ENCODE results near the gene CDCA4.

Gene CDCA4

GRCh38 chr14:105021656-105022275 is 883 bp upstream of the CDCA4 start:
- no peak for ATAC-seq (ENCODE audit: low read depth)
- peaks cover 23% of the 10 kb centered on the region for H3K4me1 Mint-ChIP-seq
- H3K27ac Mint-ChIP-seq = peak overlapping the region; percentile 65
- DNase-seq (ENCODE audit: low spot score in 2 of 2) = no peak
- peaks cover under 1% of the 10 kb centered on the region for H3K36me3 Mint-ChIP-seq
- peak overlapping the region; percentile 86 for H3K4me3 Mint-ChIP-seq
- no peaks in the 10 kb centered on the region for H3K9me3 Mint-ChIP-seq
- peaks cover under 1% of the 10 kb centered on the region for H3K27me3 Mint-ChIP-seq

DNA sequence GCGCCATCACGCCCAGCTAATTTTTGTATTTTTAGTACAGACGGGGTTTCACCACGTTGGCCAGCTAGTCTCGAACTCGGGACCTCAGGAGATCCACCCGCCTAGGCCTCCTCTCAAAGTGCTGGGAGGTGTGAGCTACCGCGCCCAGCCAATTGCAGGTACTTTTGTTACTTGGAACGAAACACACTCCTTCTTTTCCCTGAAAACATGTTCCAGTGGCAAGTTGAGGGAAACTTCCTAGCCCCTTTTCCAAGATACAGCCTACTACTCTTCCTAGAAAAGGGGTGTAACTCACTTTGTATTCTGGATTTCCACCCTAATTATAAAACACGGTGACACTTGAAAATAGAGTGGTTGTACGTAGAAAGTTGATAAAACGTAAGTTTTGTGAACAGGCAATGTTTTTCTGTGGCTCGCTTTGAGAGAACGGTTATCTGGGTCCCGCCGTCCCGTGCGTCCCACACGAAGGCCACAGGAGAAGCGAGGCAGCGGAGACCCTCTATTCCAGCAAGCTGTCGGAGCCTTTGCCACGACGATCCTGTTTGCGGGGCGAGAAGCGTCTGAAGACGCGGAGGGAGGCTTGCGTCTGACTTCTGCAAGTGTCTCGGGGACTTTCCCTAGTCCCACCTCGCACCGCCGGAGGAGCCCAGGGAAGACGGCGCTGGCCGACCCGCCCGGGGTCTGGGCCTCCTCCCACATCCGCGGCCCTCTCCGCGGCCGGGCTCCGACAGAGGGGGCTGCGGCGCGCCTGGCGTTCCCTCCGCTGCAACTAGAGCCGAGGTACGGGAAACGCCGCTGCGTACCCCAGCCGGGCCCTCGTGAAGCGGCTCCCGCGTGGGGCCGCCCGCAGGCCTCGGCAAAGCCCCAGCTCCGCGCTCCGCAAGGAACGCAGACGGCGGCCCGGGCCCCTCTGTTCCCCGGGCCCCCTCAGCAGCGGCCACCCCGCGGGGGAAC is 745 bp downstream of the CDCA4 start:
- peak overlapping the region; percentile 88 for H3K4me3 Mint-ChIP-seq
- H3K27me3 Mint-ChIP-seq = no peaks in the 10 kb centered on the region
- peaks cover 5% of the 10 kb centered on the region for H3K36me3 Mint-ChIP-seq
- H3K4me1 Mint-ChIP-seq = peaks cover 28% of the 10 kb centered on the region
- H3K27ac Mint-ChIP-seq = peak overlapping the region; percentile 80
- H3K9me3 Mint-ChIP-seq = no peaks in the 10 kb centered on the region
- DNase-seq (ENCODE audit: low spot score in 2 of 2) (peak; percentile 54 to 60), ATAC-seq (ENCODE audit: low read depth) (peak; percentile 26)

DNA sequence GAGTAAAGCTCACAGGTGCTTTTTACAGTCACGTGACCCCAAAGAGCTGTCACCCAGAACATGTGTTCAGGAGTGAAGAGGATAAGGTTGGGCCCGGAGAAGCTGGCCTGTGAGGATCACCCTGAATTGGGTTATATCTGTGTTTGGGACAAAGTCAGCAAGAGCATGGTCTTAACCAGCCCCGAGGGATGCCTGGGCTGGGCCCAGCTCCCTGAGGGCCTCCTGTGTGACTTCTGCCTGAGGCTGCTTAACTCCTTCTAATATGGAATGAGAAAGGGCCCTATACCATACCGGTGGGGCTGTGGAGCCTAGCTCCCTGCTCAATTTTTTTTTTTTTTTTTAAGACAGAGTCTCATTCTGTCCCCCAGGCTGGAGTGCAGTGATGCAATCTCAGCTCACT is 2.5 kb downstream of the CDCA4 start:
- DNase-seq (ENCODE audit: low spot score in 2 of 2) = no peak
- H3K27me3 Mint-ChIP-seq = no peaks in the 10 kb centered on the region
- no peak for ATAC-seq (ENCODE audit: low read depth)
- H3K9me3 Mint-ChIP-seq = no peaks in the 10 kb centered on the region
- H3K36me3 Mint-ChIP-seq = peaks cover 5% of the 10 kb centered on the region
- peak overlapping the region; percentile 88 for H3K4me3 Mint-ChIP-seq
- H3K27ac Mint-ChIP-seq = no peak overlapping the region
- H3K4me1 Mint-ChIP-seq = peaks cover 39% of the 10 kb centered on the region

- H3K27me3 Mint-ChIP-seq = no peaks in the 10 kb centered on the region
- H3K36me3 Mint-ChIP-seq = peaks cover 5% of the 10 kb centered on the region
- H3K4me1 Mint-ChIP-seq = peaks cover 46% of the 10 kb centered on the region
- no peaks in the 10 kb centered on the region for H3K9me3 Mint-ChIP-seq
- no peak for ATAC-seq (ENCODE audit: low read depth)
- H3K4me3 Mint-ChIP-seq = peak overlapping the region; percentile 27
- peak overlapping the region; percentile 80 for H3K27ac Mint-ChIP-seq
- DNase-seq (ENCODE audit: low spot score in 2 of 2) = no peak
Measured at GRCh38 chr14:105015905-105016304, 5.0 kb downstream of the CDCA4 start.

GRCh38 chr14:105015242-105015641 is 5.6 kb downstream of the CDCA4 start:
- H3K9me3 Mint-ChIP-seq = no peaks in the 10 kb centered on the region
- DNase-seq (ENCODE audit: low spot score in 2 of 2) = no peak
- H3K27ac Mint-ChIP-seq = no peak overlapping the region
- peaks cover 46% of the 10 kb centered on the region for H3K4me1 Mint-ChIP-seq
- no peak for ATAC-seq (ENCODE audit: low read depth)
- peaks cover 5% of the 10 kb centered on the region for H3K36me3 Mint-ChIP-seq
- H3K27me3 Mint-ChIP-seq = no peaks in the 10 kb centered on the region
- no peak overlapping the region for H3K4me3 Mint-ChIP-seq

DNA sequence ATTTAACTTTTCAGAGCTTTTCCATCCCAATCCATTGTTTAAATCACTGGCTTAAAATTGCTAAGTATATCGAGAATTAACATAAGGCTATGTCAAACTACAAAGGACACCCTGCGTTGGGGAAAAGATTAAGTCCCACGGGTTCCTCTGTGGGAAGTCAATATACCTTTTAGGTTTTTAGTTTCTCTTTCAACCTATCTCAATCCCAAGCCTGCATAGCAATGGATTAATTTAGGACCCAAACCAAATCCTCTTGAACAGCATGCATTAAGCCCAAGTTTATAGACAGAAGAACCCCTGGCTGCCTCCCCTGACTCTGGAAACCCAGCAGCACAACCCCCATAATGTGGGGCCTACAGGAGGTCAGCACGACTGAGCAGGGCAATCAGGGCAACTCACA is 6.3 kb downstream of the CDCA4 start:
- H3K27ac Mint-ChIP-seq = peak overlapping the region; percentile 74
- ATAC-seq (ENCODE audit: low read depth) = no peak
- DNase-seq (ENCODE audit: low spot score in 2 of 2) = no peak
- H3K9me3 Mint-ChIP-seq = no peaks in the 10 kb centered on the region
- no peak overlapping the region for H3K4me3 Mint-ChIP-seq
- peaks cover 46% of the 10 kb centered on the region for H3K4me1 Mint-ChIP-seq
- no peaks in the 10 kb centered on the region for H3K27me3 Mint-ChIP-seq
- peaks cover 5% of the 10 kb centered on the region for H3K36me3 Mint-ChIP-seq

DNA sequence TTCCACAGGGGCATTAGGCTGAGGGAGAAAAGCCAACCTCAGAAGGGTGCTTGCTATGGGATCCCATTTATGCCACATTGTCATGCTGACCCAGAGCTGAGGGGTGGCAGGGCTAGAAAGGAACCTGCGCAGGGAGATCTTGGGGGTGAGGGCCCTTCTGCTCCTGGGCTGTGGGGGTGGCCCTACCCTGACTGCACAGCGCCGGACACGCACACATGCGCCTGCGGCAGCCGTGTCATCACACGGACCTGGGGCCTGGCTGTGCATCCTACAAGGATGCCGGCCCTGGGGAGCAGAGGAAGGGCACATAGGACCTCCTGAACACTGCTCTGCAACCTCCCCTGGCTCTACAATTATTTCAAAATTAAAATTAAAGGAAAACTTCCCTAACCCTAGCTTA is 6.9 kb downstream of the CDCA4 start:
- peaks cover 5% of the 10 kb centered on the region for H3K36me3 Mint-ChIP-seq
- H3K4me1 Mint-ChIP-seq = peaks cover 45% of the 10 kb centered on the region
- no peak overlapping the region for H3K27ac Mint-ChIP-seq
- H3K4me3 Mint-ChIP-seq = no peak overlapping the region
- ATAC-seq (ENCODE audit: low read depth) = no peak
- DNase-seq (ENCODE audit: low spot score in 2 of 2) = no peak
- no peaks in the 10 kb centered on the region for H3K27me3 Mint-ChIP-seq
- no peaks in the 10 kb centered on the region for H3K9me3 Mint-ChIP-seq

DNA sequence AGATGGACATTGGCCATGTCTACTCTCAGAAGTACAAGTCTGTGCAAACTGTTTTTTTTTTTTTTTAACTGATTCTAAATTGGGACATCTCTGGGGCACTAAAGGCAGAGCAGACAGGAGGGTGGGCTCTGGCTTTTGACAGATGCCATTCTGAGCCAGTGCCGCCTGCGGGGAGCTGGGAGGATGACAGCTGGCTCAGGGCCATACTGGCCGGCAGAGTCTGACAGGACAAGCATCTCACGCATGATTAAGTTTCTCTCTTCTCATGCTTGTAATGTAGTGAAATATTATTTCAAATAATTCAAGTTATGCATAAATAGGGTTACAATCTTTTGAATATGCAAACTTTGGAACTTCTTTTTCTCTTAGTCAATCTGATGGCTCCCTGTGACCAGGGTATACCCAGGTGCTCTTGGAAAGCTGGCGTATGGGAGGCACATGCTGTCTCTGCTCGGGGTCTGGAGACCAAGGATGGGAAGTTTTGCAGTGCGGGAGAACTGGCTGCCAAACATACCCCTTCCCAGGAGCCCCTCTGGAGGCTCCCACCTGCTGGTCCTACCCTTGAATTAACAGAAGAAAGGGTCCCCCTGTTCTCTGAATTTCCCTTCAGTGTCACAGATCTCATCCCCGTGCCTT is 7.6 kb downstream of the CDCA4 start:
- Mint-ChIP-seq H3K27ac (no peak overlapping the region), H3K4me1 (peaks cover 43% of the 10 kb centered on the region), H3K27me3 (no peaks in the 10 kb centered on the region), H3K9me3 (no peaks in the 10 kb centered on the region), H3K4me3 (no peak overlapping the region), H3K36me3 (peaks cover 5% of the 10 kb centered on the region)
- ATAC-seq (ENCODE audit: low read depth) (peak; percentile 41), DNase-seq (ENCODE audit: low spot score in 2 of 2) (no peak)

- peaks cover 5% of the 10 kb centered on the region for H3K36me3 Mint-ChIP-seq
- H3K9me3 Mint-ChIP-seq = no peaks in the 10 kb centered on the region
- H3K4me3 Mint-ChIP-seq = no peak overlapping the region
- no peak overlapping the region for H3K27ac Mint-ChIP-seq
- no peaks in the 10 kb centered on the region for H3K27me3 Mint-ChIP-seq
- peak in 1 of 2 donors; percentile 21 for DNase-seq (ENCODE audit: low spot score in 2 of 2)
- peaks cover 40% of the 10 kb centered on the region for H3K4me1 Mint-ChIP-seq
- peak; percentile 70 for ATAC-seq (ENCODE audit: low read depth)
Measured at GRCh38 chr14:105012171-105012985, 8.5 kb downstream of the CDCA4 start.

DNA sequence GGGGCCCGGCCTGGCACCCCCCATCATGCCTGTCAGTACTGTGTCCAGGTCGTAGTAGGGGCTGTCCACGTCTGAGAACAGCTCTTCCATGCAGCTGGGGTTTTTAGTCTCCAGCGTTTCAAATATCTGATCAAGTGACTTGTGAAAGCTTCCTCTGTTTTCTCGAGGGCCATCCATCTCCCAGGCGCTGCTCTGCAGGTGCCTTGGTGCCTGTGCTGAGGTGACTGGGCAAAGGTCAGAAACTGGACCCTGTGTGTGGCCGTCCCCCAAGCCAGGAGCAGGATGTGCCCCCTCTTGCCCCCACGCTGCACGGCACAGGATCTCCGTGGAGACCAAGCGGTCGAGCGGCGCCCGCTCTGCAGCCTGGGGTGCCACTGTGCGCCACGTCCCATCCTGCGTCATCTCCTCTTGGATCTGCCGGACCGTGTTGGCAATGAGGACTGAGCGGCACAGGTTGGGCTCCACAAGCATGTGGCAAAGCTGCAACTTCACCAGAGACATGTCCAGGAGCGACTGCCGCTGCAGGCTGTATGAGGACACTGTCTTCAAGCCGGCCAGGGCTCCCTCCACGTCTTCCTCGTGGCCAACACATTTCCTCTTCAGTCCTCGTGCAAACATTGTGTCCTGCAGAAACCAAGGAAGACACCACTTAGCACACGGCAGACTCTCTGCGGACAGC is 9.4 kb downstream of the CDCA4 start:
- no peak overlapping the region for H3K27ac Mint-ChIP-seq
- H3K4me3 Mint-ChIP-seq = no peak overlapping the region
- peaks cover 2% of the 10 kb centered on the region for H3K36me3 Mint-ChIP-seq

GRCh38 chr14:105010891-105011291 is 10.0 kb downstream of the CDCA4 start:
- H3K27me3 Mint-ChIP-seq = no peaks in the 10 kb centered on the region
- no peak for ATAC-seq (ENCODE audit: low read depth)
- H3K4me3 Mint-ChIP-seq = no peak overlapping the region
- no peak for DNase-seq (ENCODE audit: low spot score in 2 of 2)
- no peaks in the 10 kb centered on the region for H3K9me3 Mint-ChIP-seq
- no peak overlapping the region for H3K27ac Mint-ChIP-seq
- peaks cover 30% of the 10 kb centered on the region for H3K4me1 Mint-ChIP-seq
- no peaks in the 10 kb centered on the region for H3K36me3 Mint-ChIP-seq

More for the DNA sequence above, 9.4 kb downstream of the CDCA4 start:
- DNase-seq (ENCODE audit: low spot score in 2 of 2) = no peak
- no peaks in the 10 kb centered on the region for H3K9me3 Mint-ChIP-seq
- H3K4me1 Mint-ChIP-seq = peaks cover 36% of the 10 kb centered on the region
- ATAC-seq (ENCODE audit: low read depth) = no peak
- no peaks in the 10 kb centered on the region for H3K27me3 Mint-ChIP-seq

- peaks cover 26% of the 10 kb centered on the region for H3K4me1 Mint-ChIP-seq
- no peaks in the 10 kb centered on the region for H3K36me3 Mint-ChIP-seq
- H3K27me3 Mint-ChIP-seq = no peaks in the 10 kb centered on the region
- ATAC-seq (ENCODE audit: low read depth) (no peak), DNase-seq (ENCODE audit: low spot score in 2 of 2) (no peak)
- no peak overlapping the region for H3K4me3 Mint-ChIP-seq
- H3K9me3 Mint-ChIP-seq = no peaks in the 10 kb centered on the region
- no peak overlapping the region for H3K27ac Mint-ChIP-seq
Measured at GRCh38 chr14:105010106-105010505, 10.8 kb downstream of the CDCA4 start.

- Mint-ChIP-seq H3K4me1 (peaks cover 9% of the 10 kb centered on the region), H3K27me3 (no peaks in the 10 kb centered on the region), H3K27ac (no peak overlapping the region), H3K9me3 (no peaks in the 10 kb centered on the region), H3K4me3 (no peak overlapping the region), H3K36me3 (no peaks in the 10 kb centered on the region)
- ATAC-seq (ENCODE audit: low read depth) = no peak
- DNase-seq (ENCODE audit: low spot score in 2 of 2) = no peak
Measured at GRCh38 chr14:105007593-105008264, 13.2 kb downstream of the CDCA4 start.
